Subcutaneous adipose tissue (tissue), 4 donors: Measurements from ENCODE around the gene KLHL15. TPM values are rescaled to one million over a fixed set of nuclear protein-coding genes. Genes with fewer than 3 reads are reported as not detected.

Experiments used
- total RNA-seq, 4 donors: library from RNA; depleted of rRNA; stranded (reverse); fragments of >200 nt; gene quantifications; one replicate each; pipeline ENCODE4 v1.1.0, GENCODE V29; 2016
- TF ChIP-seq, protein P1 (sequence below): fragments of 450-650 bp; IDR thresholded peaks from one replicate; pipeline ENCODE4 v1.5.1; 2016; ENCODE audit warnings: low read depth, mild to moderate bottlenecking, control low read depth, antibody characterized with exemption, moderate library complexity

Gene KLHL15
- total RNA-seq, 4 donors from 2014 or later, result 7.7 to 10.5 (median 9.5) TPM

DNA sequence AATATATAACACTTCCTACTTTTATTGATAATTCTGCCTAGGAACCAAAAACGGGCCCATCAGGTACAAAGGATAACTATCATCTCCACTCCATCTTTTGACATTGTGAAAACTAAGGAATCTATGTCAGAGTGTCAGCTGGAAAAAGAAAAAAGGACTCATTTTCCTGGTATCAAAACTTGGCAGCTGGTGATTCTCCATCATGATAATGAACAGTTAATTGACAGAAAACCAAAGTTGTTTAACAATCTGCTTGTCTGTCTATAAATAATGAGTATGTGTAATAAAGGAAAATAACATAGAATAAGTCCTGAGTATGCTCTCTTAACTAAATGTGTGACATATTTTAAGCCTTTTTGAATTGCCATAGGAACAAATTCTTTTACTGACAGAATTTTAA, 87.8 kb downstream of the KLHL15 start:
- TF ChIP-seq, protein P1, sequence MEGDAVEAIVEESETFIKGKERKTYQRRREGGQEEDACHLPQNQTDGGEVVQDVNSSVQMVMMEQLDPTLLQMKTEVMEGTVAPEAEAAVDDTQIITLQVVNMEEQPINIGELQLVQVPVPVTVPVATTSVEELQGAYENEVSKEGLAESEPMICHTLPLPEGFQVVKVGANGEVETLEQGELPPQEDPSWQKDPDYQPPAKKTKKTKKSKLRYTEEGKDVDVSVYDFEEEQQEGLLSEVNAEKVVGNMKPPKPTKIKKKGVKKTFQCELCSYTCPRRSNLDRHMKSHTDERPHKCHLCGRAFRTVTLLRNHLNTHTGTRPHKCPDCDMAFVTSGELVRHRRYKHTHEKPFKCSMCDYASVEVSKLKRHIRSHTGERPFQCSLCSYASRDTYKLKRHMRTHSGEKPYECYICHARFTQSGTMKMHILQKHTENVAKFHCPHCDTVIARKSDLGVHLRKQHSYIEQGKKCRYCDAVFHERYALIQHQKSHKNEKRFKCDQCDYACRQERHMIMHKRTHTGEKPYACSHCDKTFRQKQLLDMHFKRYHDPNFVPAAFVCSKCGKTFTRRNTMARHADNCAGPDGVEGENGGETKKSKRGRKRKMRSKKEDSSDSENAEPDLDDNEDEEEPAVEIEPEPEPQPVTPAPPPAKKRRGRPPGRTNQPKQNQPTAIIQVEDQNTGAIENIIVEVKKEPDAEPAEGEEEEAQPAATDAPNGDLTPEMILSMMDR, result no peak

DNA sequence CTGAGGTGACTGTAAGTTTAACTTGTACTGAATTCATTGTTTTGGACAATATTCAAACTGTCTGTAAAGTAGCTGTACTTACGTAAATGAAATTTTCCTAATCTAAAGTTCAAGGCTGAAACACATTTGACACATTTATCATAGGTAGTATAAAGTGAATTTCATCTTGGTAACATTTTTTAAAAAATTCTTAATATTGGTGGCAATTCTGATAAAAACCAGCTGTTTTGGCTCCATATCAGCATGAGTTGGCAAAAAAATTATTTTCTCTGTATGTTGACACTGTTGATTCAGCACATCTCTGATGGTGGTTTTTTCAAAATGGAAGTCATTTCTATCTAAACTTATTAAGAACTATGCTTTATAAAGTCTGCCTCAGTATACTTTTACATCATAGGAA, 88.3 kb downstream of the KLHL15 start:
- TF ChIP-seq, protein P1, result no peak

DNA sequence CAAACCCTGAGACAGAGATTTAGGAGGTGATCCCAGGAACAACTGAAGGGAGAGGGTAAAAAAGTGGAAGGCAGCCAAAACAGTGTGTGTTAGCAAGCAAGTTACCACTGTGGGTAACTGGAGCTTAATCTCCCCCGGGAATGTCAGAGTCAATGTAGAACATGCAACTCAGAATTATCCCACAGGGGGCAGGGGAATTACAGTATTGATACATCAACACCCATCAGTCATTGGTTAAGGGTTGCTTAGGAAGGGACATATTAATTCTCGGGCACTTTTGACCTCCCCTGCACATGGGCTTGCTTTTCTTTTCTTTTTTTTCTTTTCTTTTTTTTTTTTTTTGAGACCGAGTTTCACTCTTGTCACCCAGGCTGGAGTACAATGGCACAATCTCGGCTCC, 89.9 kb downstream of the KLHL15 start:
- TF ChIP-seq, protein P1, result no peak

DNA sequence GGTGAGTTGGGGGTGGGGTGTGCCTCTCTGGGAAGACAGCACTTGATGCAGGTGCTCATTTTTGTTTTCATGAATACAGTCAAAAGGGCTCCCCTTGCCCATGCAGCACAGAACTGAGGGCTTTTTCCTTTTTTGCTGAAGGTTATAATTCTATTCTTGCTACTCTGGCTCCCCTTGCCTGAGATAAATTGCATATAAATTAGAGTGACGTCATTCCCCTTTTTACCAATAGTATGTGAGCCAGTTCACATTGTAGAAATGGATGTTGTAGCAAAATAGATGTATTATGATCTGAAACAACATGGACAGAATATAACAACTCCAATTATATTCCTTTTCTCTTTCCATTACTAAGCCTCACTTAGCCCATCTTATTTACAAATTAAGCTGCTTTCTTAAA, 90.8 kb downstream of the KLHL15 start:
- TF ChIP-seq, protein P1, result no peak

DNA sequence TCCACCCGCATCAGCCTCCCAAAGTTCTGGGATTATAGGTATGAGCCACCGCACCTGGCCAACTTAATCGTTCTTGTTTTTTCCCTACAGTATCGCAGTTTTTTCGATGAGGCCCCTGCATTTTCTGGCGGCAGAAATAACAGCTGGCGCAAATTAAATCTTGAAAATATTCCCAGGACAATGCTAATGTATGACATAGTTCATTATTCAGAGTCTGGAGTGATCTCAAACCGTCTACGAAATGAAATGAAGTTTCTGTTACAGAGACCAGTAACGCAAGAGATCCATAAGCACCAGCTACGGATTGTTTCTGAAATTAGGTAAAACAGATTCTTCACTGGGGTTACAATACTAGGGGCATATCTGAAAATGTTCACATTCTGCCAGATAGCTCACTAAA, 91.9 kb downstream of the KLHL15 start:
- TF ChIP-seq, protein P1, result no peak

Other genes starting within 250 kb of the KLHL15 start
- 1,000 to 10,000 TPM in 3 of 4 donors, 100 to 1,000 TPM in 1; 976 to 1,919 (median 1,082) TPM for gene SAT1, start 244.0 kb downstream of the KLHL15 start, total RNA-seq
- 1 to 10 TPM; 2.4 to 7.2 (median 5.3) TPM for gene APOO, start 119.2 kb downstream of the KLHL15 start, total RNA-seq
- gene CXorf58, start 119.2 kb downstream of the KLHL15 start, total RNA-seq, result not detected
- 100 to 1,000 TPM; 110 to 126 (median 113) TPM for gene EIF2S3, start 27.8 kb upstream of the KLHL15 start, total RNA-seq
- 10 to 100 TPM; 39.2 to 59.7 (median 56.5) TPM for gene ZFX, start 122.5 kb upstream of the KLHL15 start, total RNA-seq